HepG2 (cell line): ENCODE results near the gene NCOA3. TPM values are rescaled to one million over a fixed set of nuclear protein-coding genes. Genes with fewer than 3 reads are reported as not detected.
A peak's percentile ranks its signal among the peaks of the same experiment; 100 is the strongest.
"Not testable (repeated sequence)": the region's sequence is repeated elsewhere in the genome, so short reads cannot be mapped to it uniquely, and the experiment has no call there.

Source experiments
- ATAC-seq: fragments of 200-7000 bp; cut with Tn5 transposase; 3 replicates; pipeline ENCODE4 v1.9.1; 2020; ENCODE audit warnings: mild to moderate bottlenecking, moderate library complexity
- BruUV-seq: library from RNA; stranded (reverse); fragments of 400-500 nt; replicated peaks from 2 replicates; lab custom pipeline; 2021; lab: Mats Ljungman, UMichigan
- CTCF ChIA-PET: fragments of 300-600 bp; formaldehyde crosslinking; extraction: SDS; loops from one replicate; lab custom pipeline; 2021; ENCODE audit warnings: low total read pairs, inconsistent platforms, low intra/inter-chr PET ratio; lab: Yijun Ruan, JAX
- POLR2A ChIA-PET: fragments of 350-600 bp; sonication (Branson Sonifier 250); formaldehyde crosslinking; loops from one replicate; lab custom pipeline; 2020; ENCODE audit warnings: antibody characterized with exemption, inconsistent platforms; lab: Yijun Ruan, JAX
- DNase-seq: peaks from one replicate; pipeline ENCODE4 v3.0.0-alpha.2; 2015; ENCODE audit warnings: low spot score
- FAIRE-seq: peaks from 3 replicates; lab custom pipeline; 2011; peaks lifted over from hg19 to GRCh38; lab: Jason Lieb, UNC
- H2AFZ ChIP-seq: one replicate; pipeline ENCODE4 v1.6.1; 2011; ENCODE audit warnings: low read length, inconsistent platforms
- H3K27ac ChIP-seq: fragments of 300-600 bp; 3 replicates; pipeline ENCODE4 v1.8.0; 2011; ENCODE audit warnings: mixed run types, mild to moderate bottlenecking, mixed read lengths, low read length, inconsistent platforms; ENCODE audit not compliant: insufficient read depth; ENCODE audit errors: extremely low read length
- H3K27me3 ChIP-seq, 2 experiments: fragments of 200-600 bp in 1 of 2; 2 replicates in 1 of 2; 3 replicates in 1 of 2; pipeline versions ENCODE4 v1.6.0 to v1.8.0; 2011; ENCODE audit warnings: low read length in 2 of 2, mild to moderate bottlenecking in 2 of 2, moderate library complexity in 2 of 2, inconsistent platforms in 1 of 2; ENCODE audit not compliant: insufficient read depth in 2 of 2, control insufficient read depth in 1 of 2
- H3K36me3 ChIP-seq, 2 experiments: fragments of 200-600 bp in 1 of 2; replicated peaks in 1 of 2; 2 replicates in 1 of 2; 3 replicates in 1 of 2; pipeline versions ENCODE4 v1.5.1 to v1.8.0; 2011; ENCODE audit warnings: low read length in 2 of 2, inconsistent platforms in 1 of 2; ENCODE audit not compliant: insufficient read depth in 2 of 2, control insufficient read depth in 1 of 2
- H3K4me1 ChIP-seq: 2 replicates; pipeline ENCODE4 v1.5.1; 2012; ENCODE audit warnings: low read length, inconsistent platforms; ENCODE audit not compliant: insufficient read depth
- H3K4me2 ChIP-seq: 2 replicates; pipeline ENCODE4 v1.6.0; 2011; ENCODE audit warnings: low read depth, low read length, inconsistent platforms
- H3K4me3 ChIP-seq, 3 experiments: fragments of 200-600 bp in 1 of 3; sonication (generic), shearing (Covaris generic) in 1 of 3; replicated peaks in 1 of 3; 2 replicates each; pipeline ENCODE4 v1.5.1; 2011 to 2016; ENCODE audit warnings: low read length in 3 of 3, inconsistent platforms in 2 of 3, low read depth in 2 of 3, mild to moderate bottlenecking in 2 of 3, control low read depth in 1 of 3, mixed read lengths in 1 of 3; ENCODE audit not compliant: insufficient read depth in 1 of 3
- H3K79me2 ChIP-seq: one replicate; pipeline ENCODE4 v1.6.1; 2011; ENCODE audit warnings: low read length, inconsistent platforms; ENCODE audit not compliant: insufficient read depth
- H3K9ac ChIP-seq: 2 replicates; pipeline ENCODE4 v1.6.0; 2011; ENCODE audit warnings: mild to moderate bottlenecking, low read depth, low read length, inconsistent platforms; ENCODE audit not compliant: insufficient read depth
- H3K9me3 ChIP-seq: 2 replicates; pipeline ENCODE4 v1.5.1; 2012; ENCODE audit warnings: mild to moderate bottlenecking, low read length
- H4K20me1 ChIP-seq: 2 replicates; pipeline ENCODE4 v1.6.0; 2011; ENCODE audit warnings: inconsistent platforms, mild to moderate bottlenecking, low read length, moderate library complexity; ENCODE audit not compliant: insufficient read depth
- DNMT1 ChIP-seq: sonication (generic); formaldehyde crosslinking; IDR thresholded peaks from 2 replicates; pipeline ENCODE4 v1.5.1; 2020; ENCODE audit warnings: mild to moderate bottlenecking, missing genetic modification reagents
- NCOA2 ChIP-seq: sonication (generic); formaldehyde crosslinking; IDR thresholded peaks from 2 replicates; pipeline ENCODE4 v1.8.0; 2022; ENCODE audit warnings: inconsistent platforms
- PITX1 ChIP-seq: sonication (generic); formaldehyde crosslinking; IDR thresholded peaks from 2 replicates; pipeline ENCODE4 v1.5.1; 2020; ENCODE audit warnings: mild to moderate bottlenecking, missing genetic modification reagents
- RORA ChIP-seq: sonication (generic); formaldehyde crosslinking; IDR thresholded peaks from 2 replicates; pipeline ENCODE4 v1.5.0; 2020; ENCODE audit warnings: mild to moderate bottlenecking, missing genetic modification reagents, moderate library complexity
- SRY ChIP-seq: sonication (generic); formaldehyde crosslinking; IDR thresholded peaks from 2 replicates; pipeline ENCODE4 v1.8.0; 2022; ENCODE audit warnings: mild to moderate bottlenecking, missing genetic modification reagents
- ZMYM3 ChIP-seq: sonication (generic); formaldehyde crosslinking; IDR thresholded peaks from 2 replicates; pipeline ENCODE4 v1.5.1; 2020; ENCODE audit warnings: mild to moderate bottlenecking, missing genetic modification reagents
- ZNF121 ChIP-seq: sonication (generic); formaldehyde crosslinking; IDR thresholded peaks from 2 replicates; pipeline ENCODE4 v1.5.0; 2020; ENCODE audit warnings: mild to moderate bottlenecking, missing genetic modification reagents
- ZNF230 ChIP-seq: sonication (generic); formaldehyde crosslinking; IDR thresholded peaks from 2 replicates; pipeline ENCODE4 v1.4.0; 2020; ENCODE audit warnings: mild to moderate bottlenecking, missing genetic modification reagents
- ZNF296 ChIP-seq: sonication (generic); formaldehyde crosslinking; conservative IDR thresholded peaks from 2 replicates; pipeline ENCODE4 v1.5.0; 2020; ENCODE audit warnings: mild to moderate bottlenecking, missing genetic modification reagents
- ZNF737 ChIP-seq: sonication (generic); formaldehyde crosslinking; IDR thresholded peaks from 2 replicates; pipeline ENCODE4 v1.5.0; 2020; ENCODE audit warnings: missing genetic modification reagents, mild to moderate bottlenecking, borderline replicate concordance
- ZNF792 ChIP-seq: IDR thresholded peaks from 2 replicates; pipeline ENCODE4 v1.6.1; 2016
- WGBS: methylation state at CpG from one replicate; pipeline ENCODE4 v1.1.6; 2017; ENCODE audit warnings: low lambda C conversion rate; 5-methylcytosine and 5-hydroxymethylcytosine counted together
- in situ Hi-C: cut with HindIII; loops from 2 replicates; pipeline ENCODE4 v1.10.0; 2017; ENCODE audit warnings: low pct_unique_long_range_greater_than_20kb; ENCODE audit not compliant: extremely low pct_ligation_motif_present
- intact Hi-C: fragments of 100-400 bp; cut with micrococcal nuclease; formaldehyde crosslinking; loops from one replicate; pipeline ENCODE4 v1.10.0; 2022; ENCODE audit not compliant: unreplicated experiment
- polyA plus RNA-seq, 8 experiments: library from polyadenylated mRNA; depleted of rRNA in 3 of 8; stranded (reverse) in 7 of 8; unstranded in 1 of 8; fragments of >200 nt; fragmentation: Illumina TruSeq in 4 of 8; extraction: Trizol in 4 of 8; gene quantifications; 2 replicates each; pipeline versions ENCODE4 v1.2.1 to v1.2.3, GENCODE V29; 2011 to 2016; ENCODE audit warnings: low read depth in 4 of 8, missing spikeins in 1 of 8, mixed read lengths in 1 of 8; ENCODE audit not compliant: insufficient read depth in 1 of 8
- total RNA-seq, 5 experiments: library from RNA; depleted of rRNA; stranded (reverse); fragments of >200 nt; fragmentation: Illumina TruSeq; extraction: Trizol; gene quantifications; 2 replicates each; pipeline ENCODE4 v1.2.3, GENCODE V29; 2016; ENCODE audit warnings: low read depth in 1 of 5
- TF ChIP-seq, protein P1 (sequence below): sonication (generic); IDR thresholded peaks from 2 replicates; pipeline ENCODE4 v1.6.1; 2016; ENCODE audit warnings: low read depth, borderline replicate concordance
- TF ChIP-seq, protein P2 (sequence below): sonication (generic); formaldehyde crosslinking; IDR thresholded peaks from 2 replicates; pipeline ENCODE4; 2020; ENCODE audit warnings: missing genetic modification reagents, mild to moderate bottlenecking, borderline replicate concordance
- TF ChIP-seq, protein P3 (sequence below): sonication (generic); formaldehyde crosslinking; IDR thresholded peaks from 2 replicates; pipeline ENCODE4 v1.5.0; 2020; ENCODE audit warnings: mild to moderate bottlenecking, missing genetic modification reagents
- TF ChIP-seq, protein P4 (sequence below): sonication (generic); formaldehyde crosslinking; IDR thresholded peaks from 2 replicates; pipeline ENCODE4 v1.4.0; 2020; ENCODE audit warnings: missing genetic modification reagents, mild to moderate bottlenecking, borderline replicate concordance

Gene NCOA3
- total and polyA plus RNA-seq, 2 of the 13 experiments (the other 11 are each of a cell fraction or from before 2014, with no cell fraction given), result 35.0 to 56.8 TPM

DNA sequence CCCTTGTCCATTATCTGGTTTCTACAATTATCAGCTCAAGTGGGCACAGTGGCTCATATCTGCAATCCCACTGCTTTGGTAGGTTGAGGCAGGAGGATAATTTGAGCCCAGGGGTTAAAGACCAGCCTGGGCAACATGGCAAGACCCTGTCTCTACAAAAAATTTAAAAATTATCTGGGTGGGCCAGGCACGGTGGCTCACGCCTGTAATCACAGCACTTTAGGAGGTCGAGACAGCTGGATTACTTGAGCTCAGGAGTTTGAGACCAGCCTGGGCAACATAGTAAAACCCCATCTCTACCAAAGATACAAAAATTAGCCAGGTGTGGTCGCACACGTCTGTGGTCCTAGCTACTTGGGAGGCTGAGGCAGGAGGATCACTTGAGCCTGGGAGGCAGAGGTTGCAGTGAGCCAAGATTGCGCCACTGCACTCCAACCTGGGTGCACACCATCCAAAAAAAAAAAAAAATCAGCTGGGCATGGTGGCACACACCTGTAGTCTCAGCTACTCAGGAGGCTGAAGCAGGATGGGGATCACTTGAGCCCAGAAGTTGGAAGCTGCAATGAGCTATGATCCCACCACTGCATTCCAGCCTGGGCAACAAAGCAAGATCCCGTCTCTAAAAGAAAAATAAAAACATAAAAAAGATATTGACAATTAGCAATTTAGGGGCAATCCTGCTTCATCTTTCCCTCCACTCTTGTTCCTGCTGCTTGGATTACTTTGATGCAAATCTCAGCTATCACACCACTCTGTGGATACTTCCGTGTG lies 43.2 kb upstream of the NCOA3 start:
- H3K79me2 ChIP-seq, H3K9me3 ChIP-seq, H4K20me1 ChIP-seq, H3K9ac ChIP-seq, H3K4me2 ChIP-seq, H3K27ac ChIP-seq, H3K36me3 ChIP-seq, BruUV-seq, CTCF ChIA-PET, ATAC-seq, H3K4me3 ChIP-seq, H3K27me3 ChIP-seq, FAIRE-seq, H2AFZ ChIP-seq, in situ Hi-C loops, DNase-seq: not testable (repeated sequence)
- peaks cover 89% of the 10 kb centered on the region for H3K4me1 ChIP-seq
- 97% methylated on average over 8 of the region's 8 CpGs for WGBS
- intact Hi-C loops, result loop anchor here (5.0 to 10.0 kb wide), 2 partner anchors 41 to 64 kb away; no protein-coding TSS in a partner anchor
- POLR2A ChIA-PET, result interaction anchor here (0.6 to 2.4 kb wide), 6 partner anchors 10 to 809 kb away, joined by 3 to 14 read pairs (median 3); partner anchors contain the start of genes NCOA3 and ZMYND8
- 0 out of 2 replicates have a peak, but pooled peaks have one; percentile 36 for TF ChIP-seq ZNF737
- 0 out of 2 replicates have a peak, but pooled peaks have one; percentile 32 for TF ChIP-seq SRY (CRISPR knock-in tag)
- peak; percentile 80; the same call in 1 of the 2 replicates for TF ChIP-seq RORA (CRISPR knock-in tag)
- TF ChIP-seq DNMT1 (CRISPR knock-in tag), result 0 out of 2 replicates have a peak, but pooled peaks have one; percentile 20
- TF ChIP-seq ZNF230 (CRISPR knock-in tag), result 0 out of 2 replicates have a peak, but pooled peaks have one; percentile 22
- peak; percentile 78; the same call in 1 of the 2 replicates for TF ChIP-seq ZNF121 (CRISPR knock-in tag)
- peak; percentile 53 for TF ChIP-seq ZMYM3 (CRISPR knock-in tag)
- TF ChIP-seq PITX1 (CRISPR knock-in tag), result 0 out of 2 replicates have a peak, but pooled peaks have one; percentile 14
- 0 out of 2 replicates have a peak, but pooled peaks have one; percentile 45 for TF ChIP-seq ZNF296 (CRISPR knock-in tag)
- TF ChIP-seq, protein P1, sequence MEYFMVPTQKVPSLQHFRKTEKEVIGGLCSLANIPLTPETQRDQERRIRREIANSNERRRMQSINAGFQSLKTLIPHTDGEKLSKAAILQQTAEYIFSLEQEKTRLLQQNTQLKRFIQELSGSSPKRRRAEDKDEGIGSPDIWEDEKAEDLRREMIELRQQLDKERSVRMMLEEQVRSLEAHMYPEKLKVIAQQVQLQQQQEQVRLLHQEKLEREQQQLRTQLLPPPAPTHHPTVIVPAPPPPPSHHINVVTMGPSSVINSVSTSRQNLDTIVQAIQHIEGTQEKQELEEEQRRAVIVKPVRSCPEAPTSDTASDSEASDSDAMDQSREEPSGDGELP, result 0 out of 2 replicates have a peak, but pooled peaks have one; percentile 18
- TF ChIP-seq NCOA2 (CRISPR knock-in tag), result 0 out of 2 replicates have a peak, but pooled peaks have one; percentile 22
- TF ChIP-seq, protein P2, sequence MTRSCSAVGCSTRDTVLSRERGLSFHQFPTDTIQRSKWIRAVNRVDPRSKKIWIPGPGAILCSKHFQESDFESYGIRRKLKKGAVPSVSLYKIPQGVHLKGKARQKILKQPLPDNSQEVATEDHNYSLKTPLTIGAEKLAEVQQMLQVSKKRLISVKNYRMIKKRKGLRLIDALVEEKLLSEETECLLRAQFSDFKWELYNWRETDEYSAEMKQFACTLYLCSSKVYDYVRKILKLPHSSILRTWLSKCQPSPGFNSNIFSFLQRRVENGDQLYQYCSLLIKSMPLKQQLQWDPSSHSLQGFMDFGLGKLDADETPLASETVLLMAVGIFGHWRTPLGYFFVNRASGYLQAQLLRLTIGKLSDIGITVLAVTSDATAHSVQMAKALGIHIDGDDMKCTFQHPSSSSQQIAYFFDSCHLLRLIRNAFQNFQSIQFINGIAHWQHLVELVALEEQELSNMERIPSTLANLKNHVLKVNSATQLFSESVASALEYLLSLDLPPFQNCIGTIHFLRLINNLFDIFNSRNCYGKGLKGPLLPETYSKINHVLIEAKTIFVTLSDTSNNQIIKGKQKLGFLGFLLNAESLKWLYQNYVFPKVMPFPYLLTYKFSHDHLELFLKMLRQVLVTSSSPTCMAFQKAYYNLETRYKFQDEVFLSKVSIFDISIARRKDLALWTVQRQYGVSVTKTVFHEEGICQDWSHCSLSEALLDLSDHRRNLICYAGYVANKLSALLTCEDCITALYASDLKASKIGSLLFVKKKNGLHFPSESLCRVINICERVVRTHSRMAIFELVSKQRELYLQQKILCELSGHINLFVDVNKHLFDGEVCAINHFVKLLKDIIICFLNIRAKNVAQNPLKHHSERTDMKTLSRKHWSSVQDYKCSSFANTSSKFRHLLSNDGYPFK (CRISPR knock-in tag), result peak; percentile 42; the same call in 1 of the 2 replicates
- TF ChIP-seq, protein P3, sequence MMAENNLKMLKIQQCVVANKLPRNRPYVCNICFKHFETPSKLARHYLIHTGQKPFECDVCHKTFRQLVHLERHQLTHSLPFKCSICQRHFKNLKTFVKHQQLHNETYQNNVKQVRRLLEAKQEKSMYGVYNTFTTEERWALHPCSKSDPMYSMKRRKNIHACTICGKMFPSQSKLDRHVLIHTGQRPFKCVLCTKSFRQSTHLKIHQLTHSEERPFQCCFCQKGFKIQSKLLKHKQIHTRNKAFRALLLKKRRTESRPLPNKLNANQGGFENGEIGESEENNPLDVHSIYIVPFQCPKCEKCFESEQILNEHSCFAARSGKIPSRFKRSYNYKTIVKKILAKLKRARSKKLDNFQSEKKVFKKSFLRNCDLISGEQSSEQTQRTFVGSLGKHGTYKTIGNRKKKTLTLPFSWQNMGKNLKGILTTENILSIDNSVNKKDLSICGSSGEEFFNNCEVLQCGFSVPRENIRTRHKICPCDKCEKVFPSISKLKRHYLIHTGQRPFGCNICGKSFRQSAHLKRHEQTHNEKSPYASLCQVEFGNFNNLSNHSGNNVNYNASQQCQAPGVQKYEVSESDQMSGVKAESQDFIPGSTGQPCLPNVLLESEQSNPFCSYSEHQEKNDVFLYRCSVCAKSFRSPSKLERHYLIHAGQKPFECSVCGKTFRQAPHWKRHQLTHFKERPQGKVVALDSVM, result peak; percentile 91
- TF ChIP-seq, protein P4, sequence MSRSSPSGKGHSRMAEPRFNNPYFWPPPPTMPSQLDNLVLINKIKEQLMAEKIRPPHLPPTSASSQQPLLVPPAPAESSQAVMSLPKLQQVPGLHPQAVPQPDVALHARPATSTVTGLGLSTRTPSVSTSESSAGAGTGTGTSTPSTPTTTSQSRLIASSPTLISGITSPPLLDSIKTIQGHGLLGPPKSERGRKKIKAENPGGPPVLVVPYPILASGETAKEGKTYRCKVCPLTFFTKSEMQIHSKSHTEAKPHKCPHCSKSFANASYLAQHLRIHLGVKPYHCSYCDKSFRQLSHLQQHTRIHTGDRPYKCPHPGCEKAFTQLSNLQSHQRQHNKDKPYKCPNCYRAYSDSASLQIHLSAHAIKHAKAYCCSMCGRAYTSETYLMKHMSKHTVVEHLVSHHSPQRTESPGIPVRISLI, result 0 out of 2 replicates have a peak, but pooled peaks have one; percentile 55
- TF ChIP-seq ZNF792 (CRISPR knock-in tag), result 0 out of 2 replicates have a peak, but pooled peaks have one; percentile 25
